ENCODE data around the gene TCP1.
"Not testable (repeated sequence)": the region's sequence is repeated elsewhere in the genome, so short reads cannot be mapped to it uniquely, and the experiment has no call there.

TCP1 gene

GRCh38 chr6:159739341-159739740 lies 50.1 kb downstream of the TCP1 start:
- DNase-seq (ENCODE audit: low read depth in 3 of 3), result no peak

DNA sequence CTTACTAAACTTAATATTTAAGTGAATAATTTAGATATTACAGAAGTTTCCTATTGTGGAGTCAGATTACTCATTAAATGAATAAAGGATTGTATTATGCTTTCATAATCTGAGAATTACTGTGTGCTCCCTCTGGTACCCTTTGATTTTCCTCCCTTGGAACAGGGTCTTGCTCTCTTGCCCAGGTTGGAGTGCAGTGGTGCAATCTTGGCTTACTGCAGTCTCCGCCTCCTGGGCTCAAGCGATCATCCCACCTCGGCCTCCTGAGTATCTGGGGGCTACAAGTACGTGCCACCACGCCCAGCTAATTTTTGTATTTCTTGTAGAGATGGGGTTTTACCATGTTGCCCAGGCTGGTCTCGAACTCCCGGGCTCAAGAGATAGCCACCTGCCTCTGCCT lies 52.5 kb downstream of the TCP1 start:
- no peak for DNase-seq (ENCODE audit: low read depth in 3 of 3)

DNA sequence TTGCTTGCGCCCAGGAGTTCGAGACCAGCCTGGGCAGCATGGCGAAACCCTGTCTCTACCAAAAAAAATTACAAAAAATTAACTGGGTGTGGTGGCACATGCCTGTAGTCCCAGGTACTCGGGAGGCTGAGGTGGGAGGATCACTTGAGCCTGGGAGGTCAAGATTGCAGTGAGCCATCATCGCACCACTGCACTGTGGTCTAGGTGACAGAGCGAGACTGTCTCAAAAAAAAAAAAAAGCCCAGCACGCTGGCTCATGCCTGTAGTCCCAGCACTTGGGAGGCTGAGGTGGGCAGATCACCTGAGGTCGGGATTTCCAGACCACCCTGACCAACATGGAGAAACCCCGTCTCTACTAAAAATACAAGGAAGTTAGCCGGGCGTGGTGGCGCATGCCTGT lies 56.0 kb downstream of the TCP1 start:
- not testable (repeated sequence) for DNase-seq (ENCODE audit: low read depth in 3 of 3)

- DNase-seq (ENCODE audit: low read depth in 3 of 3), result not testable (repeated sequence)
Observed at GRCh38 chr6:159732550-159732949, 56.9 kb downstream of the TCP1 start.

- no peak for DNase-seq (ENCODE audit: low read depth in 3 of 3)
Observed at GRCh38 chr6:159730332-159730676, 59.1 kb downstream of the TCP1 start.

- no peak for DNase-seq (ENCODE audit: low read depth in 3 of 3)
Observed at GRCh38 chr6:159729598-159730331, 59.6 kb downstream of the TCP1 start.

DNA sequence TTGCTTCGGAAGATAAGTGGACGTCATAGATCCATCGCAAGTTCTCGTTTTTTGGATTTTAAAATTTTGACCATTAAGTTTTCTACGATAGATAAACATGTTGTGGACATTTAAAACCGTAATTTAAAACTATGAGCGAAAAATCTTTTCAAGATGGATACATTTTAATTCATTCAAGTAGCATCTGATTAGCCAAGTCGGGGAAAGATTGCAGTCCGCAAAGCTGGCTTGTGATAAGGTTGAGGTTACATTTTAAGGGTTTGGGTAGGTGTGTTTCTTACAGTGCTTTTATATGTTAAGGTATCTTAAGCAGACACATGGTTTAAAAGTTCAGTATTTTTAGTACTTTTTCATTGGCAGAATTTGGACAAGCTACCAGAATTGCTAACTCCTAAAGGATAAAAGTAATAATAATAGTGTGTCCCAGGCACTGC lies 60.9 kb downstream of the TCP1 start:
- no peak for DNase-seq (ENCODE audit: low read depth in 3 of 3)
